Stimulated activated CD8-positive, alpha-beta memory T cell treated with anti-CD3 and anti-CD28 coated beads, Interleukin-4, amount 100 ng/mL, for 4 hours (primary cell): ENCODE results near the gene LAMA2.

Experiments
- DNase-seq, 2 donors: peaks; one replicate each; pipeline ENCODE4 v3.0.0-alpha.2; 2020; ENCODE audit warnings: low read depth in 2 of 2, low spot score in 1 of 2

LAMA2 gene

DNA sequence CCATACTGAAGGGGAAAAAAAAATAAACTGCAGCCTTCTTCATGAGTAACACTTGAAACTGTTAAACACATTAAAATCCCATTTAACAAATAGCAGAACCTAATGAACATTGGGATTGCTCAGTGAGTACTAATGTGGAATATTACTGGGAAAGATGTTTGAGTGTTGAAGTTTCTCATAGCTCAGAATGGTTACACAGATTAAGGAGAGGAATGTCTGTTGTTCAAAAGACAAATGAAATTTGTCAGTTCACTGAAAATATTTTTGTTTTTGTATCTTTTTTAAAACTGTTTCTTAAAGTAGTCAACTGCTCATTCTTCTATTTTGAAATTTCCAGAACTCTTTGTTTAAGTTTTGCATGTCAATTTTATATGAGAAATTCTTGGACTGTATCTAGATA is 374.3 kb downstream of the LAMA2 start:
- no peak for DNase-seq

- DNase-seq: no peak
Observed at GRCh38 chr6:129262661-129263060, 379.7 kb downstream of the LAMA2 start.

DNA sequence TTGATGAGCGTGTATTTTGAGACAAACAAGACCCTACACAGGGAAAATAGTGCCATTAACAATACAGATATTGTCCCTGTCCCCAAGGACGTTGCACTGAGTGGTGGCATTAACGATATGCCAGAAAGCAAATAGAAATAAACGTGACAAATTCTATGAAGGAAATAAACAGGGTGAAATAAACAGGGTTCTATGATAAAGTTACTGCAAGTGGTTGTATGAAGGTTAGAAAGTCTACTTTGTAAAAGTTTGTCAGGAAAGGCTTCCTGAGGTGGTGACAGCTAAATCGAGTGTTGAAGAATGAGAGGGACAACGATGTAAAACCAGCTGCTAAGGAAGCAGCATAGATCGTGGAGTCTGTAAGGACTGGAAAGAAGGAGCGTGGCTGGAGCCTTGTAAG is 380.2 kb downstream of the LAMA2 start:
- DNase-seq: no peak

GRCh38 chr6:129264480-129265045 is 381.6 kb downstream of the LAMA2 start:
- DNase-seq: no peak

- no peak for DNase-seq
Observed at GRCh38 chr6:129267028-129267427, 384.1 kb downstream of the LAMA2 start.

DNA sequence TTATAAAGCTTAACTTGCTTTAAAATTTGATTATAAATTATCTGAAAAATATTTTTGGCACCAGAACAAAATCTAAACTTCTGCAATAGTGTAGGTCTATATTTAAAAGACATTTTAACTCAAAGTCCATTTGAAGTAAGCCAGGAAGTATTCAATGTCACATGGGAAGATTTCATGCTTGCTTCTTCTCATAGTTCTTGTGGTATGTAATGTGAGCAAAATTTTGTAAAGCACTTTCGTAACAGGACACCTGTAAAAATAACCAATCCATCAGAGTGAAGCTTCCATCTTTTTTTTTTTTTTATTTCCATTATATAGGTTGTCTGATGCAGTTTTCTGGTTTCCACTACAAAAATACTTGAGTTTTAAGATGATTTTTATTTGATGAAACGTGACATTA is 386.1 kb downstream of the LAMA2 start:
- DNase-seq: no peak

DNA sequence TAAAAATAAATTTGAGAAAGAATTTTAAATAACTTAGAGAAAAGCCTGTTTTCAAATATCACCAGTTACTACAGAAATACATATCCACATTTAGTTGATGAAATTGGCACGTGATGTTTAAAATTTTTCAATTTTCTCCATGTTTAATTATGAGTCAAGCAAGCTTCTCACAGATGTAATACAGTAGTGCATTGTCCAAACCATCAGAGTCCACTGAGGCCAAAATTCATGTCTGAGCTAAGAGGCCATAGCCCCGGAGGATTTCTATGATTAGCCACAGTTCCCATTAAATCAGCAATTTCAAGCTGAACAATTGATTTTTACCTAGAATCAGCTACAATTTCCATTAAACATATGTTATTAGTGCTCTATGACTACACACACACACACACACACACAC is 387.0 kb downstream of the LAMA2 start:
- no peak for DNase-seq

DNA sequence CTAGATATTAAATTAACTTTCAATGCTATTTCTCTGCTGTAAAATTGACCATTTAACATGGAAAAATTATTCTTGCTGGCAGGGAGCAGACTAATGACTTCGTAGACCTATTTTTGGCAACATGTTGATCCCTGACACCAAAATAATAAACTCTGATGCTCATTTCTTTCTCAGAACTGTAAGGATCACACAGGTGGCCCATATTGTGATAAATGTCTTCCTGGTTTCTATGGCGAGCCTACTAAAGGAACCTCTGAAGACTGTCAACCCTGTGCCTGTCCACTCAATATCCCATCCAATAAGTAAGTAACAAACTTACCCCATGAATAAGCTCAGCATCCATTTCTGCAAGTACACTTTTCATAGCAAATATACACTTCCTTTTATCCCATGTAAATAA is 387.5 kb downstream of the LAMA2 start:
- no peak for DNase-seq

DNA sequence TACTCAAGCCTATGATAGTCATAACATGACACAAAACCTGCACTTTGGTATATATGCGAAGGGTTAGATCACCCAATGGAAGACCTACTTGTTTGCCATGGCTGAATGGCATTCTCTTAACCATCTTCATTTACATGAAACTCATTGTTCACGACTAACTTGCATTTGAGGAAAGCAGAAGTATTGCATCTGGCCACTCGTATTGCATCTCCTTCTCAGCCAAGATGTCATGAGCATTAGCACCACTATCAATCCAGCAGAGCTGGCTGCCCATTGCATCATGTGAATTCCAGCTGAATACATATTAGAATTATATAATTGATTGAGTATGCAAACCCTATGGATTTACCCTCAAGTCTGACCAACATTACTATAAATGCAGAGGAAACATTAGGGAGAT is 390.2 kb downstream of the LAMA2 start:
- DNase-seq: no peak

DNA sequence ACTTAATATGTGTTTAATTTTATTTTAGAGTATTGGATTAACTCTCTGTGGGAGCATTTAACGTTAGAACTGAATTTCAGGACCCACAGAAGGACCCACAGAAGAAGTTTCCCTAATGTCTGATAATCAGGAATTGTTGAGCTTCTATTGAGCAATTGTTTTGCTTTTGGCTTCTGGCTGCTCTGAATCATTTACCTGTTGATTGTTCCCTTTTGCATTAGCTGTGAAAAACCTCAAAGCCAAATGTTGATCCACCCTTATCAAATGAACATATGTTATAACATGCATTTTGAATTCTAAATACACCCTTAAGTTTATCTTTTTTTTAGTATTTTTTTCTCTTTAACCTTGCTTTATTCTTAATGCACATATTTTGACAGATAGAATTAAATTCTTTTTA is 393.5 kb downstream of the LAMA2 start:
- no peak for DNase-seq

- DNase-seq: no peak
Observed at GRCh38 chr6:129276986-129277385, 394.0 kb downstream of the LAMA2 start.

DNA sequence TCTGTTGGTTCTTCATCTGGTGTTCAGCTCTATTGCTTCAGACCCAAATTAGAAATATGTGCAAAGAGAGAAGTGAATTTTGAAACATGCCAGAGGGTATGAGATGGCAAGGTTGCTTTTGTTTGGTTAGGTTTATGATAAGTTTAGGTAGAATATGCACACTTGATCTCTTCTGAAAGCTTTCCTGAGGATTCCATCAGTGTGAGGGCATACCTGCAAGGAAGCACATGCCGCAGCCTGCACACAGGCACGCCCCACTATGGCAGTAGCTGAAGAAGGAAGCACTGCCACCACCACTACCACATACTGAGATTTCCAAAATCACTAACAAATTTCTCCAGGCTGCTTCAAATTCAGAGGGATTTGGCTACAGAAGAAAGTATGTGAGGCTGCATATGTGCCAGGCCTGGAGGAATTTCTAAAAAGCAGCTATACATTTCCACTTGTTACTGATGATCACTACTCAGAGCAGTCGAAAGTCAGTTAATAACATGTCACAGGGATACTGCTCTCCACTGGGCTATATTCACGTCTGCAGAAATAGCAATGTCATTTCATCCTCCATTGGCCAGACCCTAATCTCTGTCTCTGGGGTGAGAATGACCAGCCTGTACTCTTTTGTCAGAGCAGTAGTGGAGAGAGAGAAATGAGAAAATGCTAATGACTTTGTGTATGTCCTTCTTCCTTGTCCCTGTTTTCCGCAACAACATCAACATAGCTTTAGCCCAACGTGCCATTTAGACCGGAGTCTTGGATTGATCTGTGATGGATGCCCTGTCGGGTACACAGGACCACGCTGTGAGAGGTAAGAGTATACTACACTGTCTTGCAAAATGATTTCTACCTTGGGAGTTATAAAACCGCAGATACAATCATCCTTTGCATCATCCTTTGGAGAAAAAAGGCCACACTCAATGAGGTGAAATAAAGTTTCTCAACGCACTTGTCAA is 396.7 kb downstream of the LAMA2 start:
- DNase-seq: no peak

DNA sequence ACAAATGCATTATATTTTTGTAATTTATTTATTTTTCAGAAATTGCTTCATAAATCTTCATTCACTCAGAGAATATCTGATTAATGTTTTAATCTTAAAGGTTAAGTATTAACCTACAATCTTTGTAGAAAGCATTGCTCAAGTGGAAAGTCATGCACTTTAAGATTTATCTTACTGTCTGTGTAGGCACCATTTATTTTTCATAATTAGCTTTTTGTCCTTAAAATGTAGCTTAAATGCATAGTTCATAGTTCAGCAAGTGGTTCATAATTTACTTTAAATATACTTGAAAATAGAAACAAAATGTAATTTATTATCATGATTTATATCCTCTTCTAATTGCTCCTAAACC is 397.3 kb downstream of the LAMA2 start:
- DNase-seq: no peak

GRCh38 chr6:129280749-129281148 is 397.8 kb downstream of the LAMA2 start:
- peak in 1 of 2 donors; percentile 18 for DNase-seq

DNA sequence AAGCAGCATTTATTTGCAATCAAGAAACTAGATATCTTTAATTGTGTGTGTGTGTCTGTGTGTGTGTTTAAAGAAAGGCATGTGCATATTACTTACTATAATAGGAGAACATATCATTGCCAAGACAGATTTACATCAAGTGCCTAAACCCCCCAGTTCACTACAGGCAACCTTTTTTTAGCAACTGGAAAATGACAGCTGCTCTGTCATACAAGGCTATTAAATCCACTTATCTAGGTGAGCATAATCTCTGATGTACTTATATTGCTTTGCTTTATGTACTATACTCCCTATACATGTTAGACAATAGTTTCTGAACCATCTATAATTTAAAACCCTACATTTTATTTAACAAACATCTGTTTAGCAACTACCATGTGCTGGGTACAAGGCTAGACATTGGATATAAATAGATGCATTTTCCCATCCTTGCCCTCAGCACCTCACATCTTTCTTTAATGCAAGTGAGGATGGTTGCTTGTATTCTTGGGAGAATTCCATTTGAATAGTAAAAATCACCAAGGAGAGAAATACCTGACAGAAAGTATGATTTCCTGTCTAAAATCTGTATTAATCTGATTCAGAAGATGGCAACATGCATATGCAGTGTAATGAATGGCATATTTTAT is 398.3 kb downstream of the LAMA2 start:
- DNase-seq: no peak

DNA sequence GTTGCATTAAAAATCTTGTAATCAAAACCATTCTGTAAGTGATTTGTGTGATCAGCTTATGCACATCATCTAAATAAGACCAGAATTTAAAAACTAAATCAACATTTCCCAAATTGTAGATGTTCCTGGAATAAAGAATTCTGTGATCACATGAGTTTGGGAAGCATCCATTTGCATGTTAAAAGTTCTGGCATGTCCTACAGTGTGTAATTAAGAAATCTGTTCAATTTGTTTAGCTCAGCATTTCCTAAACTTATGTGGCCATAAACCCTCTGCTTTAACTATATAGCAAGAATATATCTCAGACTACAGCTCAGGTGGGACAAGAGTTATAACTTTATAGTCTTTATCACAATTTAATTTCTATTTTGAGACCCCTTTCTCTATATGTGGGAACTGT is 399.1 kb downstream of the LAMA2 start:
- DNase-seq: no peak

DNA sequence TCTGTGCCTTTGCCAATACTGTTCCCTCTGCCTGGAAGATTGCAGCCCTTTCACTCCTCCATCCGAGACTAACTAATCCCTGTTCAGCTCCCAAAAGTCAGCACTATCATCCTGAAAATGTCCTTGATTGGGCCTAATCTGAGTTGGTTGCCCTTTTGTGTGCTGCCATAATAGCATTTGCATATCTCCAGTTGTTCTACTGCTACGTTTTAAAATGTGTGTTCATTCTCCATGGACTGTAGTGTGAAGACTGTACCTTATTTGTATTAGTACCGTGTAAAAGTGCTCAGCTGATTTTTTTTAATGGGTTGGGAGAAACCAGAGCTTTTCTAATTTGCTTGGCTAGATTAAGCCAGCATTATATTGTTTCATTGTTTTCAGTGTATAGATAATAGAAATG is 401.3 kb downstream of the LAMA2 start:
- DNase-seq: no peak

DNA sequence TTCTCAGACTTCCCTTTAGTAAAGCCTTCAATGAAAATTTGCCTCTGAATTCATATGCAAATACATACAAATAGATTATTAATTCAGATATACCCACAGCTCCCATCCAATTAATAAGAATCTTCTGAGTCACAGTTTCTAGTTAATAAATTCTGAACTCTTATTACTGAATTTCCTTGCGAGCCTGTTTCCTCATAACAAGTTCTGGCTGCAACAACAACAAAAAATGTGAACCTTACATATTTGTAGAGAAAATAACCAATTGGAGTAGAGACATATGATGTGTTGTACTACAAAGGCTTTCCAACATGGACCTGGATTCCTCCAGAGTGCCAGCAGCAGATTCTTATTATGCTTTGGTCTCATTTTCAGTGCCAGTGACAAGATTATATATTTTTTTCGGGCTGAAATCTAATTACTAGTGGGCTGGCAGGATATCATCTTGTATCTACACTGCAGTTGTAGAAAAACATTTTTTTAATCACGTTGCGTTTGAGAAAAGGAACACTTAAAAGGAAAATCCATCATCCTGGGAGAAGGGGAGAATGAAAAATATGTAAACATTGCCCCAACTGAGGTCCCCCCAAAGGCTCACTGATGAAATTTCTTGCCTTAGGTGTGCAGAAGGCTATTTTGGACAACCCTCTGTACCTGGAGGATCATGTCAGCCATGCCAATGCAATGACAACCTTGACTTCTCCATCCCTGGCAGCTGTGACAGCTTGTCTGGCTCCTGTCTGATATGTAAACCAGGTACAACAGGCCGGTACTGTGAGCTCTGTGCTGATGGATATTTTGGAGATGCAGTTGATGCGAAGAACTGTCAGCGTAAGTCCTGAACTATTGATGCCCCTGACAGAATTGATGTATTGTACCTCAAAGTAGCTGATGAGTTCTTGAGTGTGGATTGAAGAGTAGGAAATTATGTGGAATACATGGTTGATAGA is 404.6 kb downstream of the LAMA2 start:
- no peak for DNase-seq

GRCh38 chr6:129289442-129289841 is 406.5 kb downstream of the LAMA2 start:
- DNase-seq: no peak

GRCh38 chr6:129292836-129293235 is 409.9 kb downstream of the LAMA2 start:
- DNase-seq: no peak

GRCh38 chr6:129297592-129297991 is 414.7 kb downstream of the LAMA2 start:
- DNase-seq: no peak
